ENCODE data around the gene PER1. TPM values are rescaled to one million over a fixed set of nuclear protein-coding genes. Genes with fewer than 3 reads are reported as not detected.

The PER1 gene
- total and polyA plus RNA-seq, 10 of the 15 experiments (the other 5 are each of a cell fraction or from before 2014, with no cell fraction given): 0.02 to 25.1 (median 5.4) TPM

GRCh38 chr17:8186787-8187516, 34.7 kb upstream of the PER1 start (continued):
- TF ChIP-seq CREM (IDR thresholded peaks at IDR 0.05; ENCODE audit: low read depth): peak; percentile 64
- TF ChIP-seq ZBTB40 (IDR thresholded peaks at IDR 0.05; ENCODE audit: borderline replicate concordance): peak; percentile 74
- no peak for TF ChIP-seq BCL11A (IDR thresholded peaks at IDR 0.05; ENCODE audit: low read depth, low read length)
- 0 out of 2 replicates have a peak, but pooled peaks have one; percentile 26 for TF ChIP-seq CHD1 (IDR thresholded peaks at IDR 0.05; ENCODE audit: low read depth, low read length)
- TF ChIP-seq ZBED1 (IDR thresholded peaks at IDR 0.05; ENCODE audit: borderline replicate concordance): no peak; the same call in 1 of the 2 replicates
- TF ChIP-seq MLLT1 (IDR thresholded peaks at IDR 0.05): peak; percentile 83; the same call in 1 of the 2 replicates
- no peak for TF ChIP-seq E2F4 (IDR thresholded peaks at IDR 0.05; ENCODE audit: low read depth, low read length)
- TF ChIP-seq CBX5 (IDR thresholded peaks at IDR 0.05; ENCODE audit: low read depth): peak; percentile 94; the same call in 1 of the 2 replicates
- TF ChIP-seq SMARCA5 (IDR thresholded peaks at IDR 0.05): peak; percentile 98; the same call in 1 of the 2 replicates
- TF ChIP-seq FOS (IDR thresholded peaks at IDR 0.05; ENCODE audit: borderline replicate concordance, extremely low read depth, insufficient read length): no peak
- TF ChIP-seq CEBPZ (IDR thresholded peaks at IDR 0.05; ENCODE audit: low read depth, low read length): no peak
- TF ChIP-seq STAT1 (conservative IDR thresholded peaks at IDR 0.05): peak; percentile 74; the same call in 1 of the 2 replicates
- peak; percentile 51; the same call in 1 of the 2 replicates for TF ChIP-seq RELB (IDR thresholded peaks at IDR 0.05; ENCODE audit: low read depth)
- TF ChIP-seq KDM1A (IDR thresholded peaks at IDR 0.05; ENCODE audit: borderline replicate concordance): no peak
- peak in 1 of 2 experiments; percentile 59; a peak in 2 of 4 replicates for TF ChIP-seq BHLHE40 (IDR thresholded peaks at IDR 0.05; ENCODE audit: borderline replicate concordance in 1 of 2, low read depth in 2 of 2, low read length in 1 of 2)
- TF ChIP-seq RB1 (IDR thresholded peaks at IDR 0.05; ENCODE audit: borderline replicate concordance): 0 out of 2 replicates have a peak, but pooled peaks have one; percentile 70
- no peak for TF ChIP-seq POLR2A (IDR thresholded peaks at IDR 0.05; ENCODE audit: low read depth, low read length)
- peak; percentile 69; the same call in 1 of the 2 replicates for TF ChIP-seq GABPA (IDR thresholded peaks at IDR 0.05; ENCODE audit: low read depth)
